ENCODE results near the gene GTPBP3. TPM values are rescaled to one million over a fixed set of nuclear protein-coding genes. Genes with fewer than 3 reads are reported as not detected.
A peak's percentile ranks its signal among the peaks of the same experiment; 100 is the strongest.

Gene GTPBP3
- total and polyA plus RNA-seq, 8 donors = 11.2 to 93.9 (median 20.3) TPM

- WGBS, 5 donors = 33 to 62% (median 38%) methylated on average over 7 to 20 of the region's 20 CpGs
- no peak overlapping the region for H3K4me3 ChIP-seq
- H3K27me3 ChIP-seq = peaks cover 0 to 12% (median 0%) of the 10 kb centered on the region in 3 donors
- TF ChIP-seq EP300 (IDR thresholded peaks at IDR 0.05) = no peak
- peak in 5 of 7 experiments; percentile 73 to 92 (median 89) for TF ChIP-seq CTCF (IDR thresholded peaks at IDR 0.05)
- H3K4me1 ChIP-seq = peaks cover 9 to 21% (median 16%) of the 10 kb centered on the region in 4 donors
- no peak overlapping the region for H3K27ac ChIP-seq
- intact Hi-C loops (cut with DNase I; ENCODE audit: low total_unique reads) = loop anchor here (5.0 kb wide), 1 partner anchor 39 kb away; no protein-coding TSS in a partner anchor
- no peaks in the 10 kb centered on the region for H3K36me3 ChIP-seq
- peak; percentile 65 to 87 for DNase-seq
- peaks cover 0 to 6% (median 2%) of the 10 kb centered on the region in 4 donors for H3K9me3 ChIP-seq
Measured at GRCh38 chr19:17385878-17386611, 48.7 kb downstream of the GTPBP3 start.

- Histone ChIP-seq H3K27me3 (peaks cover 0 to 44% (median 7%) of the 10 kb centered on the region in 3 donors), H3K36me3 (no peaks in the 10 kb centered on the region), H3K9me3 (peaks cover 0 to 6% (median 2%) of the 10 kb centered on the region in 4 donors), H3K4me1 (peaks cover 22 to 28% (median 25%) of the 10 kb centered on the region in 4 donors), H3K4me3 (no peak overlapping the region), H3K27ac (no peak overlapping the region)
- 24 to 47% (median 40%) methylated on average over 1 of the region's 1 CpG for WGBS, 5 donors
- no peak for DNase-seq
- intact Hi-C loops (cut with DNase I; ENCODE audit: low total_unique reads) = loop anchor here (5.0 kb wide), 1 partner anchor 42 kb away; no protein-coding TSS in a partner anchor
- no peak for TF ChIP-seq EP300 (IDR thresholded peaks at IDR 0.05)
- no peak for TF ChIP-seq POLR2A (IDR thresholded peaks at IDR 0.05)
- no peak for TF ChIP-seq POLR2AphosphoS5 (IDR thresholded peaks at IDR 0.05)
- TF ChIP-seq CTCF (IDR thresholded peaks at IDR 0.05) = no peak
Measured at GRCh38 chr19:17389288-17389687, 51.9 kb downstream of the GTPBP3 start.

GRCh38 chr19:17389957-17390664, 52.8 kb downstream of the GTPBP3 start:
- DNase-seq = no peak
- TF ChIP-seq CTCF (IDR thresholded peaks at IDR 0.05) (no peak), POLR2AphosphoS5 (IDR thresholded peaks at IDR 0.05) (no peak), EP300 (IDR thresholded peaks at IDR 0.05) (no peak), POLR2A (IDR thresholded peaks at IDR 0.05) (no peak)
- WGBS, 5 donors = 8 to 27% (median 11%) methylated on average over 9 to 37 of the region's 37 CpGs
- Histone ChIP-seq H3K9me3 (peaks cover 0 to 6% (median 2%) of the 10 kb centered on the region in 4 donors), H3K4me1 (peaks cover 22 to 36% (median 29%) of the 10 kb centered on the region in 4 donors), H3K4me3 (peak overlapping the region; percentile 43 to 57 (median 47)), H3K27me3 (peaks cover 0 to 51% (median 7%) of the 10 kb centered on the region in 3 donors), H3K36me3 (no peaks in the 10 kb centered on the region), H3K27ac (peak overlapping the region in 3 of 5 donors; percentile 20 to 38 (median 32))
- intact Hi-C loops (cut with DNase I; ENCODE audit: low total_unique reads) = loop anchor here (5.0 kb wide), 1 partner anchor 43 kb away; no protein-coding TSS in a partner anchor

- WGBS, 5 donors = 1% methylated on average over 39 to 50 of the region's 50 CpGs
- peak overlapping the region in 3 of 5 donors; percentile 20 to 38 (median 32) for H3K27ac ChIP-seq
- H3K4me1 ChIP-seq = peaks cover 22 to 40% (median 32%) of the 10 kb centered on the region in 4 donors
- peaks cover 0 to 6% (median 2%) of the 10 kb centered on the region in 4 donors for H3K9me3 ChIP-seq
- no peaks in the 10 kb centered on the region for H3K36me3 ChIP-seq
- H3K4me3 ChIP-seq = peak overlapping the region; percentile 43 to 57 (median 47)
- peaks cover 0 to 51% (median 7%) of the 10 kb centered on the region in 3 donors for H3K27me3 ChIP-seq
- intact Hi-C loops (cut with DNase I; ENCODE audit: low total_unique reads) = no loop called here
- peak; percentile 90 to 98 for DNase-seq
- peak in 1 of 3 donors; percentile 69 for TF ChIP-seq POLR2AphosphoS5 (IDR thresholded peaks at IDR 0.05)
- TF ChIP-seq EP300 (IDR thresholded peaks at IDR 0.05) = no peak
- TF ChIP-seq CTCF (IDR thresholded peaks at IDR 0.05) = peak in 5 of 7 experiments; percentile 40 to 84 (median 72)
- no peak for TF ChIP-seq POLR2A (IDR thresholded peaks at IDR 0.05)
Measured at GRCh38 chr19:17390665-17391370, 53.5 kb downstream of the GTPBP3 start.
